OCI-LY1 (cell line): ENCODE results near the gene PROKR2.

Source experiments
- H2AFZ ChIP-seq: fragments of 200-600 bp; sonication (generic), shearing (Covaris generic); 2 replicates; pipeline ENCODE4 v1.6.0; 2014; ENCODE audit warnings: antibody characterized with exemption, mild to moderate bottlenecking, low read length
- H3F3A ChIP-seq: fragments of 200-600 bp; sonication (generic), shearing (Covaris generic); 2 replicates; pipeline ENCODE4 v1.6.0; 2014; ENCODE audit warnings: mild to moderate bottlenecking, antibody characterized with exemption, low read length, moderate library complexity; ENCODE audit not compliant: insufficient read depth
- H3K27ac ChIP-seq: fragments of 200-600 bp; sonication (generic); 2 replicates; pipeline ENCODE4 v1.5.1; 2014; ENCODE audit warnings: low read length, mixed run types, mild to moderate bottlenecking, low read depth; ENCODE audit not compliant: poor library complexity, severe bottlenecking
- H3K27me3 ChIP-seq: fragments of 200-600 bp; sonication (generic); 2 replicates; pipeline ENCODE4 v1.6.0; 2014; ENCODE audit warnings: antibody characterized with exemption, mild to moderate bottlenecking, low read length, moderate library complexity; ENCODE audit not compliant: insufficient read depth
- H3K36me3 ChIP-seq: fragments of 200-600 bp; sonication (generic); 2 replicates; pipeline ENCODE4 v1.6.1; 2014; ENCODE audit warnings: mild to moderate bottlenecking, antibody characterized with exemption, low read length, moderate library complexity, mixed read lengths; ENCODE audit not compliant: insufficient read depth
- H3K4me1 ChIP-seq: fragments of 200-600 bp; sonication (generic); 2 replicates; pipeline ENCODE4 v1.5.1; 2014; ENCODE audit warnings: mild to moderate bottlenecking, low read length, moderate library complexity; ENCODE audit not compliant: insufficient read depth, severe bottlenecking
- H3K4me2 ChIP-seq: fragments of 200-600 bp; sonication (generic), shearing (Covaris generic); 2 replicates; pipeline ENCODE4 v1.6.1; 2014; ENCODE audit warnings: low read length
- H3K4me3 ChIP-seq: fragments of 200-600 bp; sonication (generic); 2 replicates; pipeline ENCODE4 v1.5.1; 2014; ENCODE audit warnings: low read length, low read depth, mild to moderate bottlenecking, mixed read lengths; ENCODE audit not compliant: poor library complexity, severe bottlenecking
- H3K79me2 ChIP-seq: fragments of 200-600 bp; shearing (Covaris generic); 2 replicates; pipeline ENCODE4 v1.6.1; 2016; ENCODE audit warnings: mixed run types, low read length, mixed read lengths; ENCODE audit not compliant: insufficient read depth
- H3K9ac ChIP-seq: fragments of 200-600 bp; sonication (generic), shearing (Covaris generic); 2 replicates; pipeline ENCODE4 v1.6.1; 2014; ENCODE audit warnings: mild to moderate bottlenecking, low read length, mixed read lengths
- H3K9me2 ChIP-seq: fragments of 200-600 bp; sonication (generic), shearing (Covaris generic); 2 replicates; pipeline ENCODE4 v1.6.1; 2014; ENCODE audit warnings: low read depth, mild to moderate bottlenecking, low read length, mixed read lengths
- H3K9me3 ChIP-seq: fragments of 200-600 bp; shearing (Covaris generic); 2 replicates; pipeline ENCODE4 v1.6.1; 2014; ENCODE audit warnings: low read length, mixed read lengths
- H4K20me1 ChIP-seq: fragments of 200-600 bp; sonication (generic), shearing (Covaris generic); 2 replicates; pipeline ENCODE4 v1.6.0; 2016; ENCODE audit warnings: mild to moderate bottlenecking, low read length; ENCODE audit not compliant: insufficient read depth
- CTCF ChIP-seq: fragments of 200-600 bp; sonication (generic), shearing (Covaris generic); IDR thresholded peaks from 2 replicates; pipeline ENCODE4 v1.5.1; 2017; ENCODE audit warnings: mild to moderate bottlenecking, antibody characterized with exemption, low read length, moderate library complexity, mixed read lengths
- EZH2 ChIP-seq: fragments of 200-600 bp; sonication (generic), shearing (Covaris generic); IDR thresholded peaks from 2 replicates; pipeline ENCODE4 v1.8.0; 2017; ENCODE audit warnings: borderline replicate concordance, mixed run types, mild to moderate bottlenecking, antibody characterized with exemption, low read length, moderate library complexity, mixed read lengths

PROKR2 gene

GRCh38 chr20:5297280-5298004 lies 19.3 kb downstream of the PROKR2 start:
- Histone ChIP-seq H3K79me2 (no peaks in the 10 kb centered on the region), H3K9me2 (no peaks in the 10 kb centered on the region), H4K20me1 (no peaks in the 10 kb centered on the region), H3K27me3 (no peaks in the 10 kb centered on the region), H3F3A (no peaks in the 10 kb centered on the region), H3K36me3 (no peaks in the 10 kb centered on the region), H3K27ac (no peak overlapping the region), H3K4me2 (no peak overlapping the region), H3K4me3 (no peak overlapping the region), H2AFZ (no peak overlapping the region), H3K9me3 (no peaks in the 10 kb centered on the region), H3K9ac (no peak overlapping the region), H3K4me1 (no peaks in the 10 kb centered on the region)
- TF ChIP-seq EZH2 (no peak), CTCF (no peak)

GRCh38 chr20:5290596-5290995 lies 26.2 kb downstream of the PROKR2 start:
- no peak for TF ChIP-seq CTCF
- no peak for TF ChIP-seq EZH2

GRCh38 chr20:5282561-5282960 lies 34.2 kb downstream of the PROKR2 start:
- H3K4me2 ChIP-seq: no peak overlapping the region
- no peak overlapping the region for H3K27ac ChIP-seq
- no peaks in the 10 kb centered on the region for H3F3A ChIP-seq
- H3K27me3 ChIP-seq: no peaks in the 10 kb centered on the region
- H3K36me3 ChIP-seq: no peaks in the 10 kb centered on the region
- H3K9me2 ChIP-seq: no peaks in the 10 kb centered on the region
- H2AFZ ChIP-seq: no peak overlapping the region
- H3K4me1 ChIP-seq: no peaks in the 10 kb centered on the region
- H3K79me2 ChIP-seq: no peaks in the 10 kb centered on the region
- no peak overlapping the region for H3K4me3 ChIP-seq
- no peaks in the 10 kb centered on the region for H3K9me3 ChIP-seq
- no peaks in the 10 kb centered on the region for H4K20me1 ChIP-seq
- TF ChIP-seq EZH2: no peak
- TF ChIP-seq CTCF: no peak
- no peak overlapping the region for H3K9ac ChIP-seq

More at GRCh38 chr20:5290596-5290995, 26.2 kb downstream of the PROKR2 start:
- Histone ChIP-seq H3F3A (no peaks in the 10 kb centered on the region), H3K4me3 (no peak overlapping the region), H3K9me3 (no peaks in the 10 kb centered on the region), H3K4me2 (no peak overlapping the region), H3K27ac (no peak overlapping the region), H3K9me2 (no peaks in the 10 kb centered on the region), H3K79me2 (no peaks in the 10 kb centered on the region), H2AFZ (no peak overlapping the region), H3K36me3 (no peaks in the 10 kb centered on the region), H3K9ac (no peak overlapping the region), H3K4me1 (no peaks in the 10 kb centered on the region), H4K20me1 (no peaks in the 10 kb centered on the region), H3K27me3 (no peaks in the 10 kb centered on the region)
